HG03097 (cell line): ENCODE measurements around the gene ATP4B.

Experiments
- ATAC-seq: cut with Tn5 transposase; IDR thresholded peaks from one replicate; pipeline ENCODE4 v1.9.1; 2021; ENCODE audit not compliant: unreplicated experiment, low FRiP score

The ATP4B gene

GRCh38 chr13:113643593-113643992 is 14.4 kb downstream of the ATP4B start:
- no peak for ATAC-seq

- ATAC-seq: no peak
Observed at GRCh38 chr13:113642563-113642962, 15.4 kb downstream of the ATP4B start.

- no peak for ATAC-seq
Observed at GRCh38 chr13:113641426-113641825, 16.6 kb downstream of the ATP4B start.

- ATAC-seq: no peak
Observed at GRCh38 chr13:113639616-113640262, 18.3 kb downstream of the ATP4B start.

- ATAC-seq: no peak
Observed at GRCh38 chr13:113638806-113639205, 19.2 kb downstream of the ATP4B start.

GRCh38 chr13:113638173-113638746 is 19.7 kb downstream of the ATP4B start:
- no peak for ATAC-seq

GRCh38 chr13:113637262-113638160 is 20.5 kb downstream of the ATP4B start:
- no peak for ATAC-seq

- no peak for ATAC-seq
Observed at GRCh38 chr13:113636266-113636963, 21.6 kb downstream of the ATP4B start.

- no peak for ATAC-seq
Observed at GRCh38 chr13:113635709-113636108, 22.3 kb downstream of the ATP4B start.

GRCh38 chr13:113635048-113635420 is 23.0 kb downstream of the ATP4B start:
- no peak for ATAC-seq

- ATAC-seq: no peak
Observed at GRCh38 chr13:113634279-113635047, 23.5 kb downstream of the ATP4B start.

- no peak for ATAC-seq
Observed at GRCh38 chr13:113633485-113633873, 24.5 kb downstream of the ATP4B start.

GRCh38 chr13:113632706-113633484 is 25.1 kb downstream of the ATP4B start:
- no peak for ATAC-seq

GRCh38 chr13:113631341-113632095 is 26.5 kb downstream of the ATP4B start:
- ATAC-seq: no peak

GRCh38 chr13:113630804-113631203 is 27.2 kb downstream of the ATP4B start:
- ATAC-seq: no peak

GRCh38 chr13:113630296-113630695 is 27.7 kb downstream of the ATP4B start:
- ATAC-seq: no peak

- ATAC-seq: no peak
Observed at GRCh38 chr13:113629866-113630265, 28.1 kb downstream of the ATP4B start.

- ATAC-seq: no peak
Observed at GRCh38 chr13:113628291-113629270, 29.4 kb downstream of the ATP4B start.
